Lower leg skin (tissue), 3 donors: Measurements from ENCODE around the gene DNAJB9.

Source experiments
- POLR2A ChIP-seq, 2 donors: fragments of 450-650 bp; IDR thresholded peaks; one replicate each; pipeline ENCODE4 v1.6.1; 2016 to 2017; ENCODE audit warnings: antibody characterized with exemption in 2 of 2, mild to moderate bottlenecking in 1 of 2, moderate library complexity in 1 of 2
- TF ChIP-seq, protein P1 (sequence below), 3 donors: fragments of 450-650 bp; IDR thresholded peaks; one replicate each; pipeline ENCODE4 v1.5.1; 2016; ENCODE audit warnings: antibody characterized with exemption in 3 of 3, mild to moderate bottlenecking in 3 of 3, moderate library complexity in 2 of 3

DNA sequence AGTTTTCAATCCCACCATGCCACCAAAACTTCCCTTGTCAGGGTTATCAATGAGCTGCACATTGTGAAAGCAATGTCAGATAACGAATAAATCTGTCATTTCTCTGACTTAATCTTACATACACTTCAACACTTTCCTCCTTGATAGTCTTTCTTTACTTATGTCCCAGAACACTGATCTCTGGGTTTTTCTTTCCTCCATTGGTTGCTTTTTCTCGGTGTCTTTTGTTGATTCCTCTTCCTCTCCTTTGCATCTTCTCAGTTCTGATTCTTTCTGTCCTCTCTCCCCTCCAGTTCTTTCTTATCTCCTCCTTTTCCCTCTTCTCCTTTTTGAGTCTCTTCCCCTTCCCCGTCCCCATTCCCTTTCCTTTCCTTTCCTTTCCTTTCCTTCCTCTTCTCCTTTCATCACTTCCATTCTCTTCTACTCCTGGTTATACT, 16.6 kb downstream of the DNAJB9 start:
- TF ChIP-seq, protein P1, sequence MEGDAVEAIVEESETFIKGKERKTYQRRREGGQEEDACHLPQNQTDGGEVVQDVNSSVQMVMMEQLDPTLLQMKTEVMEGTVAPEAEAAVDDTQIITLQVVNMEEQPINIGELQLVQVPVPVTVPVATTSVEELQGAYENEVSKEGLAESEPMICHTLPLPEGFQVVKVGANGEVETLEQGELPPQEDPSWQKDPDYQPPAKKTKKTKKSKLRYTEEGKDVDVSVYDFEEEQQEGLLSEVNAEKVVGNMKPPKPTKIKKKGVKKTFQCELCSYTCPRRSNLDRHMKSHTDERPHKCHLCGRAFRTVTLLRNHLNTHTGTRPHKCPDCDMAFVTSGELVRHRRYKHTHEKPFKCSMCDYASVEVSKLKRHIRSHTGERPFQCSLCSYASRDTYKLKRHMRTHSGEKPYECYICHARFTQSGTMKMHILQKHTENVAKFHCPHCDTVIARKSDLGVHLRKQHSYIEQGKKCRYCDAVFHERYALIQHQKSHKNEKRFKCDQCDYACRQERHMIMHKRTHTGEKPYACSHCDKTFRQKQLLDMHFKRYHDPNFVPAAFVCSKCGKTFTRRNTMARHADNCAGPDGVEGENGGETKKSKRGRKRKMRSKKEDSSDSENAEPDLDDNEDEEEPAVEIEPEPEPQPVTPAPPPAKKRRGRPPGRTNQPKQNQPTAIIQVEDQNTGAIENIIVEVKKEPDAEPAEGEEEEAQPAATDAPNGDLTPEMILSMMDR (IDR thresholded peaks at IDR 0.05), result no peak
- TF ChIP-seq POLR2A (IDR thresholded peaks at IDR 0.05), result no peak
